ENCODE data around the gene PSMB5. TPM values are rescaled to one million over a fixed set of nuclear protein-coding genes. Genes with fewer than 3 reads are reported as not detected.

Gene PSMB5
- total and polyA plus RNA-seq, 2 of the 13 experiments (the other 11 are each of a cell fraction or from before 2014, with no cell fraction given): 705 to 871 TPM

GRCh38 chr14:22977684-22978486 is 56.8 kb downstream of the PSMB5 start (continued):
- TF ChIP-seq ZNF749 (CRISPR knock-in tag; IDR thresholded peaks at IDR 0.05; ENCODE audit: borderline replicate concordance) (no peak), ZMAT3 (CRISPR knock-in tag; conservative IDR thresholded peaks at IDR 0.05) (no peak), ZNF382 (CRISPR knock-in tag; IDR thresholded peaks at IDR 0.05; ENCODE audit: borderline replicate concordance) (no peak), ATM (IDR thresholded peaks at IDR 0.05; ENCODE audit: borderline replicate concordance) (peak; percentile 53; the same call in 1 of the 2 replicates), ZBTB33 (CRISPR knock-in tag; IDR thresholded peaks at IDR 0.05) (peak; percentile 77), KLF11 (CRISPR knock-in tag; IDR thresholded peaks at IDR 0.05) (0 out of 2 replicates have a peak, but pooled peaks have one; percentile 17), ZNF770 (CRISPR knock-in tag; IDR thresholded peaks at IDR 0.05) (no peak), KAT2B (IDR thresholded peaks at IDR 0.05; ENCODE audit: borderline replicate concordance, low read depth, low read length) (no peak), ATF3 (CRISPR knock-in tag; IDR thresholded peaks at IDR 0.05) (peak; percentile 100), ZNF414 (CRISPR knock-in tag; IDR thresholded peaks at IDR 0.05) (no peak), ZNF446 (CRISPR knock-in tag; IDR thresholded peaks at IDR 0.05) (no peak), HNF1A (IDR thresholded peaks at IDR 0.05; ENCODE audit: low read depth) (no peak), HNF1A (CRISPR knock-in tag; IDR thresholded peaks at IDR 0.05; ENCODE audit: borderline replicate concordance) (peak; percentile 90), TCF12 (IDR thresholded peaks at IDR 0.05) (no peak), TCF12 (CRISPR knock-in tag; IDR thresholded peaks at IDR 0.05) (no peak), ZNF619 (CRISPR knock-in tag; IDR thresholded peaks at IDR 0.05) (peak; percentile 96), MAFF (IDR thresholded peaks at IDR 0.05; ENCODE audit: low read depth, low read length) (no peak), HCFC1 (IDR thresholded peaks at IDR 0.05; ENCODE audit: low read depth, low read length) (no peak; the same call in 1 of the 2 replicates), ZNF101 (CRISPR knock-in tag; IDR thresholded peaks at IDR 0.05; ENCODE audit: borderline replicate concordance, low read depth) (no peak; the same call in 1 of the 2 replicates), FOXK2 (IDR thresholded peaks at IDR 0.05) (peak; percentile 74)
